DMS114 treated with DMSO at 0.1 percent for 48 hours (cell line): Measurements from ENCODE around the gene TRIM29.

Experiments
- DNase-seq: peaks from one replicate; lab custom pipeline; 2025; ENCODE audit not compliant: unreplicated experiment; lab: John Stamatoyannopoulos, UW

Gene TRIM29

GRCh38 chr11:120123946-120124345, 14.0 kb downstream of the TRIM29 start:
- no peak for DNase-seq

- DNase-seq, result no peak
These were observed 14.8 kb downstream of the TRIM29 start for GRCh38 chr11:120122924-120123683.

GRCh38 chr11:120121914-120122473, 15.9 kb downstream of the TRIM29 start:
- DNase-seq, result no peak

- DNase-seq, result no peak
These were observed 16.6 kb downstream of the TRIM29 start for GRCh38 chr11:120121336-120121735.

- no peak for DNase-seq
These were observed 17.0 kb downstream of the TRIM29 start for GRCh38 chr11:120120805-120121335.

- no peak for DNase-seq
These were observed 18.8 kb downstream of the TRIM29 start for GRCh38 chr11:120119121-120119520.

- DNase-seq, result no peak
These were observed 19.9 kb downstream of the TRIM29 start for GRCh38 chr11:120117991-120118390.

GRCh38 chr11:120116966-120117365, 20.9 kb downstream of the TRIM29 start:
- DNase-seq, result no peak

GRCh38 chr11:120115272-120116000, 22.5 kb downstream of the TRIM29 start:
- DNase-seq, result no peak

GRCh38 chr11:120112174-120112796, 25.6 kb downstream of the TRIM29 start:
- DNase-seq, result no peak

GRCh38 chr11:120109531-120109930, 28.4 kb downstream of the TRIM29 start:
- DNase-seq, result no peak

- DNase-seq, result no peak
These were observed 29.1 kb downstream of the TRIM29 start for GRCh38 chr11:120108785-120109168.

GRCh38 chr11:120108154-120108784, 29.6 kb downstream of the TRIM29 start:
- no peak for DNase-seq

- no peak for DNase-seq
These were observed 30.2 kb downstream of the TRIM29 start for GRCh38 chr11:120107692-120108091.

- no peak for DNase-seq
These were observed 31.4 kb downstream of the TRIM29 start for GRCh38 chr11:120106354-120107150.

GRCh38 chr11:120105576-120105975, 32.3 kb downstream of the TRIM29 start:
- DNase-seq, result no peak

GRCh38 chr11:120104041-120104565, 33.8 kb downstream of the TRIM29 start:
- DNase-seq, result no peak

GRCh38 chr11:120102864-120103122, 35.1 kb downstream of the TRIM29 start:
- no peak for DNase-seq

- no peak for DNase-seq
These were observed 35.7 kb downstream of the TRIM29 start for GRCh38 chr11:120102050-120102863.
